K562 (cell line): ENCODE data around the gene NUF2. TPM values are rescaled to one million over a fixed set of nuclear protein-coding genes. Genes with fewer than 3 reads are reported as not detected.

Experiments used
- CAMTA2 ChIP-seq: fragments of 250-450 bp; sonication (Bioruptor Pico); conservative IDR thresholded peaks from 2 replicates; pipeline ENCODE4 v1.5.1; 2022
- EZH2 ChIP-seq: IDR thresholded peaks from 2 replicates; pipeline ENCODE4 v1.6.1; 2012; ENCODE audit warnings: low read depth, mild to moderate bottlenecking, inconsistent platforms, low read length, borderline replicate concordance
- GATA2 ChIP-seq: sonication (generic); formaldehyde crosslinking; IDR thresholded peaks from 2 replicates; pipeline ENCODE4 v1.4.0; 2020; ENCODE audit warnings: mild to moderate bottlenecking, missing genetic modification reagents
- HDAC2 ChIP-seq: fragments of 450-650 bp; IDR thresholded peaks from 2 replicates; pipeline ENCODE4 v1.6.1; 2016; ENCODE audit warnings: mild to moderate bottlenecking
- IRF9 ChIP-seq: fragments of 450-650 bp; IDR thresholded peaks from 2 replicates; pipeline ENCODE4 v1.6.1; 2016; ENCODE audit warnings: missing biosample characterization, missing genetic modification characterization
- JUN ChIP-seq, 2 experiments: sonication (generic) in 1 of 2; formaldehyde crosslinking in 1 of 2; IDR thresholded peaks; 2 replicates each; pipeline versions ENCODE4 v1.6.1 to v1.8.0; 2012 to 2022; ENCODE audit warnings: borderline replicate concordance in 2 of 2, mild to moderate bottlenecking in 2 of 2, improper control_type of control experiment in 1 of 2, low read depth in 1 of 2, low read length in 1 of 2, missing genetic modification reagents in 1 of 2
- MAFF ChIP-seq: IDR thresholded peaks from 2 replicates; pipeline ENCODE4 v1.6.1; 2012; ENCODE audit warnings: low read length, improper control_type of control experiment
- PBX2 ChIP-seq, 2 experiments: IDR thresholded peaks in 1 of 2; conservative IDR thresholded peaks in 1 of 2; 2 replicates each; pipeline ENCODE4 v1.6.1; 2016; ENCODE audit warnings: low read depth in 2 of 2, mild to moderate bottlenecking in 1 of 2, missing compliant biosample characterization in 1 of 2, missing genetic modification characterization in 1 of 2, moderate library complexity in 1 of 2
- RFX5 ChIP-seq: IDR thresholded peaks from 2 replicates; pipeline ENCODE4 v1.6.1; 2011; ENCODE audit warnings: low read depth, mild to moderate bottlenecking, improper control_type of control experiment, low read length
- YY1 ChIP-seq, 3 experiments: IDR thresholded peaks; 2 replicates each; pipeline ENCODE4 v1.6.1; 2011; ENCODE audit warnings: low read length in 2 of 3, mild to moderate bottlenecking in 2 of 3, moderate library complexity in 2 of 3, borderline replicate concordance in 1 of 3, control low read depth in 1 of 3, low read depth in 1 of 3; ENCODE audit not compliant: insufficient read depth in 3 of 3, insufficient replicate concordance in 2 of 3, control insufficient read depth in 1 of 3, insufficient read length in 1 of 3; ENCODE audit errors: extremely low read depth in 1 of 3
- ZBTB9 ChIP-seq: fragments of 450-650 bp; formaldehyde crosslinking; IDR thresholded peaks from 2 replicates; pipeline ENCODE4 v1.4.0; 2020; ENCODE audit warnings: mild to moderate bottlenecking, moderate library complexity
- ZHX1 ChIP-seq: fragments of 150-350 bp; conservative IDR thresholded peaks from 2 replicates; pipeline ENCODE4 v1.6.1; 2014; ENCODE audit warnings: low read length
- ZNF3 ChIP-seq: fragments of 250-450 bp; sonication (Bioruptor Pico); IDR thresholded peaks from 2 replicates; pipeline ENCODE4 v1.5.0; 2021; ENCODE audit warnings: mild to moderate bottlenecking, moderate library complexity
- ZNF740 ChIP-seq, 3 experiments: fragments of 200-800 bp in 1 of 3; sonication (Bioruptor generic) in 1 of 3; sonication (generic) in 1 of 3; formaldehyde crosslinking in 1 of 3; IDR thresholded peaks; 2 replicates each; pipeline versions ENCODE4 v1.6.1 to v1.8.0; 2016 to 2022; ENCODE audit warnings: mild to moderate bottlenecking in 2 of 3, missing compliant biosample characterization in 2 of 3, missing genetic modification characterization in 2 of 3, missing genetic modification reagents in 1 of 3
- polyA plus RNA-seq, 8 experiments: library from polyadenylated mRNA; depleted of rRNA in 4 of 8; stranded (reverse) in 5 of 8; unstranded in 3 of 8; fragments of >200 nt; fragmentation: Nextera tagmentation in 2 of 8; fragmentation: Illumina TruSeq in 1 of 8; extraction: Ambion mirVana in 2 of 8; extraction: Trizol in 1 of 8; gene quantifications; 2 replicates each; pipeline versions ENCODE4 v1.2.1 to v1.2.3, GENCODE V29; 2011 to 2014; ENCODE audit warnings: inconsistent platforms in 1 of 8, missing spikeins in 1 of 8
- total RNA-seq, 7 experiments: library from RNA; depleted of rRNA in 6 of 7; stranded (reverse); fragments of >200 nt in 6 of 7; fragmentation: Illumina TruSeq in 2 of 7; extraction: Trizol in 2 of 7; gene quantifications; 2 replicates each; pipeline versions ENCODE4 v1.2.1 to v1.2.3, GENCODE V29; 2011 to 2021; ENCODE audit warnings: low replicate concordance in 1 of 7

The NUF2 gene
- total and polyA plus RNA-seq, 9 of the 15 experiments (the other 6 are each of a cell fraction or from before 2014, with no cell fraction given): 42.5 to 90.0 (median 60.3) TPM

GRCh38 chr1:163321311-163322305 is at the start of gene NUF2 (continued):
- TF ChIP-seq ZBTB9 (CRISPR knock-in tag) (peak; percentile 77), ZNF740 (CRISPR knock-in tag; IDR thresholded peaks at IDR 0.05) (no peak), ZNF740 (tag; IDR thresholded peaks at IDR 0.05) (no peak), MAFF (peak; percentile 62; the same call in 1 of the 2 replicates), YY1 (IDR thresholded peaks at IDR 0.05; ENCODE audit: borderline replicate concordance in 1 of 3, control insufficient read depth in 1 of 3, extremely low read depth in 1 of 3, insufficient read depth in 3 of 3, insufficient read length in 1 of 3, insufficient replicate concordance in 2 of 3, low read depth in 1 of 3, low read length in 2 of 3) (peak in 2 of 3 experiments; percentile 75 to 78), JUN (IDR thresholded peaks at IDR 0.05; ENCODE audit: borderline replicate concordance, low read depth, low read length) (peak; percentile 77; the same call in 1 of the 2 replicates), JUN (CRISPR knock-in tag; IDR thresholded peaks at IDR 0.05; ENCODE audit: borderline replicate concordance) (no peak; the same call in 1 of the 2 replicates), GATA2 (CRISPR knock-in tag) (no peak), ZHX1 (peak; percentile 94; the same call in 1 of the 2 replicates), PBX2 (CRISPR knock-in tag; IDR thresholded peaks at IDR 0.05; ENCODE audit: low read depth) (no peak), PBX2 (tag; conservative IDR thresholded peaks at IDR 0.05; ENCODE audit: low read depth) (peak; percentile 89), ZNF3 (CRISPR knock-in tag) (no peak), HDAC2 (peak; percentile 97), IRF9 (peak; percentile 66; the same call in 1 of the 2 replicates), EZH2 (no peak), RFX5 (peak; percentile 67; the same call in 1 of the 2 replicates), CAMTA2 (no peak)
